Muscle of leg (tissue), 16 donors: Measurements from ENCODE around the gene HSFX4. TPM values are rescaled to one million over a fixed set of nuclear protein-coding genes. Genes with fewer than 3 reads are reported as not detected.
"Not testable (repeated sequence)": the region's sequence is repeated elsewhere in the genome, so short reads cannot be mapped to it uniquely, and the experiment has no call there.

ENCODE experiments used
- DNase-seq: peaks from one replicate; pipeline ENCODE4 v3.0.0; 2013
- H3K27ac ChIP-seq: one replicate; pipeline ENCODE4 v1.5.1; 2013; ENCODE audit warnings: mild to moderate bottlenecking, low read length, control low read depth
- H3K27me3 ChIP-seq: one replicate; pipeline ENCODE4 v1.6.1; 2013; ENCODE audit warnings: low read length; ENCODE audit not compliant: control insufficient read depth, insufficient read depth
- H3K36me3 ChIP-seq: one replicate; pipeline ENCODE4 v1.6.1; 2013; ENCODE audit warnings: low read length; ENCODE audit not compliant: control insufficient read depth, insufficient read depth
- H3K4me1 ChIP-seq: one replicate; pipeline ENCODE4 v1.6.1; 2013; ENCODE audit warnings: low read length; ENCODE audit not compliant: control insufficient read depth, insufficient read depth
- H3K4me3 ChIP-seq: one replicate; pipeline ENCODE4 v1.5.1; 2013; ENCODE audit warnings: low read length, control low read depth
- H3K9me3 ChIP-seq: replicated peaks from 2 replicates; pipeline ENCODE4 v1.6.1; 2013; ENCODE audit warnings: low read depth, low read length; ENCODE audit not compliant: control insufficient read depth
- WGBS: methylation state at CpG from one replicate; pipeline ENCODE4 v1.1.5; 2013; ENCODE audit warnings: missing lambda C conversion rate; ENCODE audit not compliant: insufficient coverage; 5-methylcytosine and 5-hydroxymethylcytosine counted together
- long read RNA-seq, 11 donors: transcript quantifications; one replicate each; lab custom pipeline, GENCODE V29; 2026
- polyA plus RNA-seq, 8 donors: library from polyadenylated mRNA; unstranded; fragments of 120-200 nt; gene quantifications; one replicate each; pipeline versions ENCODE4 v1.2.1 to v1.2.3, GENCODE V29; 2013; ENCODE audit warnings: inconsistent platforms in 1 of 8, low replicate concordance in 1 of 8; ENCODE audit not compliant: insufficient read length in 8 of 8, insufficient read depth in 1 of 8
- total RNA-seq: library from RNA; stranded (reverse); fragments of 120-200 nt; gene quantifications from one replicate; pipeline ENCODE4 v1.2.4, GENCODE V29; 2013

HSFX4 gene, protein sequence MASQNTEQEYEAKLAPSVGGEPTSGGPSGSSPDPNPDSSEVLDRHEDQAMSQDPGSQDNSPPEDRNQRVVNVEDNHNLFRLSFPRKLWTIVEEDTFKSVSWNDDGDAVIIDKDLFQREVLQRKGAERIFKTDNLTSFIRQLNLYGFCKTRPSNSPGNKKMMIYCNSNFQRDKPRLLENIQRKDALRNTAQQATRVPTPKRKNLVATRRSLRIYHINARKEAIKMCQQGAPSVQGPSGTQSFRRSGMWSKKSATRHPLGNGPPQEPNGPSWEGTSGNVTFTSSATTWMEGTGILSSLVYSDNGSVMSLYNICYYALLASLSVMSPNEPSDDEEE
- total RNA-seq (0.53 TPM), polyA plus RNA-seq (1 to 10 TPM in 2 of 8 donors, under 1 TPM in 5, not detected in 1; 0.39 to 2.3 (median 0.84) TPM)
- long read RNA-seq, donor 1, result 0 reads
- long read RNA-seq, donor 2, result 0 reads
- long read RNA-seq, donor 3, partial matches to known transcripts, result 0 of 5 reads
- long read RNA-seq, donor 3, other reads (novel, unspliced or antisense), result 5 of 5 reads
- long read RNA-seq, donor 4, result 0 reads
- long read RNA-seq, donor 5, partial matches to known transcripts, result 13 of 14 reads
- long read RNA-seq, donor 5, other reads (novel, unspliced or antisense), result 0 of 14 reads
- long read RNA-seq, donor 6, result 0 reads
- long read RNA-seq, donor 7, result 0 reads
- long read RNA-seq, donor 8, result 0 reads
- long read RNA-seq, donor 9, partial matches to known transcripts, result 0 of 1 reads
- long read RNA-seq, donor 9, other reads (novel, unspliced or antisense), result 0 of 1 reads
- long read RNA-seq, donor 10, partial matches to known transcripts, result 0 of 1 reads
- long read RNA-seq, donor 10, other reads (novel, unspliced or antisense), result 0 of 1 reads
- long read RNA-seq, donor 11, partial matches to known transcripts, result 0 of 1 reads
- long read RNA-seq, donor 11, other reads (novel, unspliced or antisense), result 0 of 1 reads

DNA sequence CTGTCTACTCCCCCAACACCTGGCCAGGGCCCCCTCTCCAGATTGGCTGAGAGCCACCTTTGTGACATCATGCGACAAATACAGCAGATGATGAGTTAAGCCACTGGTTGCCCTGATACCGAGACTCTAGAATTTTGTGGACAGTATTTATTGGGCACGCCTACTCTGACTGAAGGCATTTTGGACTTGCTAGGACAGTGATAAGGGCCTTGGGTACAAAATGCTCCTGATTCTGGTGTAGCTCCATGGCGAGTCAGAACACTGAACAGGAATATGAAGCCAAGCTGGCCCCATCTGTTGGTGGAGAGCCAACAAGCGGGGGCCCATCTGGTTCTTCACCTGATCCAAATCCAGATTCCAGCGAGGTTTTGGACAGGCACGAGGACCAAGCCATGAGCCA is at the start of gene HSFX4:
Gene HSFX4 (plus strand): TSS at position 174 of the 400 bp plus-strand sequence. CDS start 72 bp downstream, at position 246.
- WGBS, result no CpG with 5 or more reads among the region's 7 CpGs
- not testable (repeated sequence) for DNase-seq, H3K27ac ChIP-seq, H3K27me3 ChIP-seq, H3K36me3 ChIP-seq, H3K9me3 ChIP-seq, H3K4me3 ChIP-seq, H3K4me1 ChIP-seq

DNA sequence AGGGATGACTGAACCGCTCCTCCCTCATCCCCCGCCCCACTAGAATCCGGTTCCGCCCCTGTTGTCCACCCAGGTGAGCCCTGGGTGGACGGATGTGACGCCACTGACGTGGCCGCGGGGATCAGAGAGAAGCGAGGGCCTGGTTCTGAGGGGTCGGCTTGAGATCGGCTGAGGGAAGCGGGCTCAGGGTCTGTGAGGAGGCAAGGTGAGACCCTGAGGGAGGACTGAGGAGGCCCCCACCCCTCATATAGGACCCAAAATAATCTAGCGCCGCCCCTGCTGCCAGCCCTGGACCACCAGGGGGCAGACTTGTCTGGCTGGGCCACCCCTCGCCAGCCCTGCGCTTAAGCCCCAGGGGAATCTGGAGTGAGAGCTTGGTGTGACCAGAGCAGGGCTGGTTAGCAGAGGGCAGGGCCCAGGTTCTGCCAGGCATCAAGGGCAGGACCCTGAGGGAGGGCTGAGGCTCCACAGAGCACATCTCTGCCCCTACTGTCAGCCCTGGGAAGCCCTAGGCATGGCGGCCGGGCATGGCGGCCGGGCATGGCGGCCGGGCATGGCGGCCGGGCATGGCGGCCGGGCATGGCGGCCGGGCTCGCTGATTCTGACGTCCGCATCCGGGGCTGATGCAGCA is 48.2 kb upstream of the HSFX4 start, which contains the start of gene MAGEA8:
Gene MAGEA8 (plus strand): TSS at position 103 of the 631 bp plus-strand sequence. CDS start 3,090 bp downstream, outside the sequence.
- Histone ChIP-seq H3K27me3 (peaks cover 2% of the 10 kb centered on the region), H3K36me3 (no peaks in the 10 kb centered on the region), H3K27ac (no peak within 1 kb of the TSS), H3K4me1 (no peaks in the 10 kb centered on the region), H3K9me3 (no peaks in the 10 kb centered on the region), H3K4me3 (no peak within 1 kb of the TSS)
- no peak for DNase-seq
- 89% methylated on average over 14 of the region's 33 CpGs for WGBS

DNA sequence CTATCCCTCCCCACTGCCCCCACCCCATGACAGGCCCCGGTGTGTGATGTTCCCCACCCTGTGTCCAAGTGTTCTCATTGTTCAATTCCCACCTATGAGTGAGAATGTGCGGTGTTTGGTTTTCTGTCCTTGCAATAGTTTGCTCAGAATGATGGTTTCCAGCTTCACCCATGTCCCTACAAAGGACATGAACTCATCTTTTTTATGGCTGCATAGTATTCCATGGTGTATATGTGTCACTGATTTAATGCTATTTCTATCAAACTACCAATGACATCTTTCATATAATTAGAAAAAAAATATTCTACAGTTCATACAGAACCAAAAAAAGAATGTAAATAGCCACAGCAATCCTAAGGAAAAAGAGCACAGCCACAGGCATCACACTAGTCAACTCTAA is 38.5 kb upstream of the HSFX4 start:
- not testable (repeated sequence) for DNase-seq, H3K27ac ChIP-seq, H3K4me3 ChIP-seq, H3K9me3 ChIP-seq, H3K36me3 ChIP-seq, H3K4me1 ChIP-seq, H3K27me3 ChIP-seq
- no CpG with 5 or more reads among the region's 2 CpGs for WGBS

DNA sequence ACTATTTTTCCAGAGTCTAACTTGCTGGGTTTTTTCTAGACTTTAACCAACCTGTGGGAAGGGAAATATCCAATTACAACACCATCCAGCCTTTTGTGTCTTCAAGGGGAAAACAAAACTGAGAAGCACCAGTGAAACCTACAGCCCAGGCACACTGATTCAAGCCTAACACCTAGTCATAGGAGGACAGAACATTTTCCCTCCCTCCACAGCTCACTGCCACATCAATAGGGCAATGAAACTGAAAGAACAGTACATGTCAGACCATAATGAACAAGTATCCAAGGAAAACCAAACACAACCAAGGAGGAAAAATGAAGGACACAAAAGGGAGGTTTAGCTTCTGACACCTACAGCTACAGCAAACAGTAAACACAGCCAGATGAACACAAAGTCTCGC is 30.8 kb upstream of the HSFX4 start:
- WGBS, result no CpG with 5 or more reads among the region's 1 CpG
- Histone ChIP-seq H3K36me3 (no peaks in the 10 kb centered on the region), H3K4me1 (no peaks in the 10 kb centered on the region), H3K27ac (no peak overlapping the region), H3K27me3 (no peaks in the 10 kb centered on the region), H3K9me3 (no peaks in the 10 kb centered on the region), H3K4me3 (no peak overlapping the region)
- no peak for DNase-seq

DNA sequence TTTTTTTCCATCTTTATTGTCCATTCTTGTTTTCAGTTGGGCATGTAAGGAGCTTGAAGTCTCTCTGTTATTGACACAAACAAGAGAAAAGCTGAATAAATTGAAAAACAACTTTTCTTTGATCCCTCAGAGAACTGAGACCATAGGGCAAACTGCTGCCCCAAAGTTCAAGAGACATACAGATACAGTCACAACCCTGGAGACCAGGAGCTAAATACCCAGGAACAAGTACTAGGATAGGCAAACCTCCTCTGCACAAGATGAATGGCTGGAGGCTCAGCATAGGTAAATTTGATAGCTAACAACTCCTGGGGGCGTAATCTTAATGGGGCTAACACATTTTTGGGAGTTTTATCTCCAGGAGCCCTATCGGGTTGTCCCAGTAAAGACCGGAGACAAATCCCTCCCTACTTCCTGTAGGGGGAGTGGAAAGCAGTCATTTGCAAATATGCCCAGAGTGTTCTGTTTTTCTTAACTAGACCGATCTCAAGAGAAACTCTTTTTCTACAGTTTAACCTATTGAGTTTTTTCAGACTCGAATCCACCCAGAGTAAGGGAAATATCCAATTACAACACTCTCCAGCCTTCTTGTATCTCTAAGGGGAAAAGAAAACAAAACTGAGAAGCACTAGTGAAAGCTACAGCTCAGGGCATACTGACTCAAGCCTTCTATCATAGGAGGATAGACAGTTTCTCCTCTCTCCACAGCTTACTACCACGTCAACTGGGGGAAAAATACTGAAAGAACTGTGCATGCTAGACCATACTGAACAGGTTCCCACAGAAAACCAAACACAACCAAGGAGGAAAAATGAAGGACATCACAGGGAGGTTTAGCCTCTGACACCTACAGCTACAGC is 25.3 kb upstream of the HSFX4 start:
- Histone ChIP-seq H3K27ac (no peak overlapping the region), H3K4me3 (no peak overlapping the region), H3K36me3 (no peaks in the 10 kb centered on the region), H3K27me3 (no peaks in the 10 kb centered on the region), H3K9me3 (no peaks in the 10 kb centered on the region), H3K4me1 (no peaks in the 10 kb centered on the region)
- no CpG with 5 or more reads among the region's 6 CpGs for WGBS
- DNase-seq, result no peak

DNA sequence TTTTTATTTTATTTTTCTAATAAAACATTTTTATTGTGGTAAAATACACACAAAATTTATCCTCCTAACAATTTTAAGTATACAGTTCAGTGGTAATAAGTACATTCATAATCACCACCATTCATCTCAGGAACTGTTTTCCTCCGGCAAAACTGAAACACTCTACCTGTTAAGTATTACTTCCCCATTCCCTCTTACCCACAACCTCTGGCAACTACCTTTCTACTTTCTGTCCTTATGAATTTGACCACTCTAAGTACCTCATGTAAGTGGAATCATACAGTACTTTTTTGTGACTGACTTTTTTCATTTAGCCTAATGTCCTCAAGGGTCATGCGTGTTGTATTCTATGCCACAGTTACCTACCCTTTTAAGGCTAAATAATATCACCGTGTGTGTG is 21.1 kb upstream of the HSFX4 start:
- no peaks in the 10 kb centered on the region for H3K9me3 ChIP-seq
- no peak overlapping the region for H3K4me3 ChIP-seq
- no peaks in the 10 kb centered on the region for H3K27me3 ChIP-seq
- 100% methylated on average over 1 of the region's 3 CpGs for WGBS
- H3K4me1 ChIP-seq, result no peaks in the 10 kb centered on the region
- DNase-seq, result no peak
- H3K36me3 ChIP-seq, result no peaks in the 10 kb centered on the region
- no peak overlapping the region for H3K27ac ChIP-seq

DNA sequence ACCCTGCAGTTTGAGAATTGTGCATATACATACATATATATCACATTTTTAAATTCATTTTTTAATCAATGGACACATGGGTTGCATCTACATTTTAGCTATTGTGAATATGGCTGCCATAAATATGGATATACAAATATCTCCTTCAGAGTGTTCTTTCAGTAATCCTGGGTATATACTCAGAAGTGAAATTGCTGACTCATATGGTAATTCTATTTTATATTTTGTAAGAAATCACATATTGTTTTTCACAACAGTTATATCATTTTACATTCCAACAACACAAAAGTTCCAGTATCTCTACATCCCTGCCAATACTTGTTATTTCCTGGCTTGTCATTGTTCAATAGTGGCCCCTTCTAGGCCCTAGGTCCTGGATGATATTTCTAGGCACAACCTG is 20.6 kb upstream of the HSFX4 start:
- no peak overlapping the region for H3K27ac ChIP-seq
- no peaks in the 10 kb centered on the region for H3K27me3 ChIP-seq
- no peaks in the 10 kb centered on the region for H3K9me3 ChIP-seq
- H3K36me3 ChIP-seq, result no peaks in the 10 kb centered on the region
- H3K4me1 ChIP-seq, result no peaks in the 10 kb centered on the region
- DNase-seq, result no peak
- no peak overlapping the region for H3K4me3 ChIP-seq

DNA sequence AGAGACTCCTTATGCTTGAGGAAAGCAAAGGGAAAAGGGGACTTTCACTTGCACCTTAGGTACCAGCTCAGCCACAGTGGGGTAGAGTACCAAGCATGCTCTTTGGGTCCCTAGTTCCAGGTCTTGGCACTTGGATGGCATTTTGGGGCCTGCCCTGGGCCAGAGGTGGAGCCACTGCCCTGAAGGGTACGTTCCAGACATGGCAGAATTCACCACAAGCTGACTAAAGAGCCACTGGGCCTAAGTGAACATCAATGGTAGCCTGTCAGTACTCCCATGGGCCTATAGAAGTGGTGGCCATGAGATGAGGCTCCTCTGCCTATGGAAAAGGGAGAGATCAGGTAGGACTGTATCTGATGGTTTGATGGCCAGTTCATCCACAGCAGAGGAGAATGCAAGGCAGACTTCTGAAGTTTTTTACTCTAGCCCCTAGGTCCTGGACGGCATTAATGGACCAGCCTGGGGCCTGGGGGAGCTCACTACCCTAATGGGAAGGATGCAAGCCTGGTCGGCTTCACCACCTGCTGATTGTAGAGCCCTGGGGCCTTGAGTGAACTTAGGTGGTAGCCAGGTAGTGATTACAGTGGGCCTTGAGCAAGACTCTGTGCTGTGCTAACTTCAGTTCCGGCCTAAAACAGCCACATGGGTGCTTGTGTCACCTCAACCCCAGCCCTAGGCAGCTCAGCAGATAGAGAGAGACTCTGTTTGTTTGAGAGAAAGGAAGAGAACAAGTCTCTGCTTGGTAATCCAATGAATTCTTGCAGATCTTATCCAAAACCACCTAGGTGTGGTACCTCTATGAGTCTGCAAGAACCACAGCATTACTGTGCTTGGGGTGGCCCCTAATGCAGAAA is 19.8 kb upstream of the HSFX4 start:
- Histone ChIP-seq H3K9me3 (no peaks in the 10 kb centered on the region), H3K4me1 (no peaks in the 10 kb centered on the region), H3K27me3 (no peaks in the 10 kb centered on the region), H3K27ac (no peak overlapping the region), H3K36me3 (no peaks in the 10 kb centered on the region), H3K4me3 (no peak overlapping the region)
- no peak for DNase-seq
- WGBS, result 83% methylated on average over 3 of the region's 4 CpGs
